Heart left ventricle (tissue), 16 donors: ENCODE data around the gene EIF2AK3. TPM values are rescaled to one million over a fixed set of nuclear protein-coding genes. Genes with fewer than 3 reads are reported as not detected.
A peak's percentile ranks its signal among the peaks of the same experiment; 100 is the strongest.

ENCODE experiments used
- ATAC-seq, 4 donors: fragments of 200-7000 bp; cut with Tn5 transposase; one replicate each; pipeline ENCODE4 v1.9.1; 2020 to 2022; ENCODE audit warnings: moderate library complexity in 4 of 4, mild to moderate bottlenecking in 3 of 4, moderate number of reproducible peaks in 1 of 4
- DNase-seq, 5 donors: peaks; one replicate each; pipeline ENCODE4 v3.0.0-alpha.2; 2020
- H3K27ac ChIP-seq, 12 donors: fragments of 200-600 bp; sonication (generic) in 4 of 12; one replicate each; pipeline versions ENCODE4 v1.5.0 to v1.8.0; 2016 to 2022; ENCODE audit warnings: mild to moderate bottlenecking in 2 of 12
- H3K27me3 ChIP-seq, 9 donors: fragments of 200-600 bp; sonication (generic) in 2 of 9; one replicate each; pipeline versions ENCODE4 v1.5.1 to v1.8.0; 2016 to 2022; ENCODE audit warnings: mild to moderate bottlenecking in 3 of 9
- H3K36me3 ChIP-seq, 9 donors: fragments of 200-600 bp; sonication (generic) in 2 of 9; one replicate each; pipeline versions ENCODE4 v1.5.0 to v1.8.0; 2018 to 2022; ENCODE audit warnings: mild to moderate bottlenecking in 2 of 9
- H3K4me1 ChIP-seq, 12 donors: fragments of 200-600 bp; sonication (generic) in 4 of 12; one replicate each; pipeline versions ENCODE4 v1.5.0 to v1.8.0; 2016 to 2022; ENCODE audit warnings: mild to moderate bottlenecking in 3 of 12
- H3K4me3 ChIP-seq, 12 donors: fragments of 200-600 bp; sonication (generic) in 4 of 12; one replicate each; pipeline versions ENCODE4 v1.5.0 to v1.8.0; 2017 to 2022; ENCODE audit warnings: mild to moderate bottlenecking in 9 of 12, moderate library complexity in 4 of 12
- H3K9me3 ChIP-seq, 12 donors: fragments of 200-600 bp; sonication (generic) in 4 of 12; one replicate each; pipeline versions ENCODE4 v1.5.0 to v1.8.0; 2016 to 2022; ENCODE audit warnings: mild to moderate bottlenecking in 1 of 12
- POLR2A ChIP-seq, 2 donors: fragments of 450-650 bp; IDR thresholded peaks; one replicate each; pipeline ENCODE4 v1.6.1; 2017; ENCODE audit warnings: antibody characterized with exemption in 2 of 2, mild to moderate bottlenecking in 2 of 2, moderate library complexity in 2 of 2
- WGBS, 4 donors: extraction: QIAGEN DNeasy Blood & Tissue Kit in 2 of 4; methylation state at CpG; one replicate each; pipeline versions ENCODE4 v1.1.5 to v1.1.7; 2013 to 2018; 5-methylcytosine and 5-hydroxymethylcytosine counted together
- intact Hi-C, 10 donors: fragments of 100-400 bp; cut with DNase I; formaldehyde crosslinking; loops; one replicate each; pipeline versions ENCODE4 v1.11.1 to v1.14.2; 2022
- polyA plus RNA-seq, 2 donors: library from polyadenylated mRNA; stranded (reverse); fragments of 200-250 nt; gene quantifications; one replicate each; pipeline ENCODE4 v1.2.3, GENCODE V29; 2013
- total RNA-seq, 9 donors: library from RNA; depleted of rRNA in 2 of 9; stranded (reverse); fragments of >200 nt in 2 of 9; fragmentation: NEBNext Ultra II Directional in 3 of 9; extraction: Animal tissue kit (Norgen Biotek cat#: 25700) in 3 of 9; gene quantifications; one replicate each; pipeline versions ENCODE4 v1.1.0 to v1.2.4, GENCODE V29; 2016 to 2023
- TF ChIP-seq, protein P1 (sequence below), 12 donors: fragments of 200-600 bp; sonication (generic) in 4 of 12; IDR thresholded peaks; one replicate each; pipeline versions ENCODE4 v1.5.0 to v1.8.0; 2018 to 2022; ENCODE audit warnings: antibody characterized with exemption in 12 of 12, mild to moderate bottlenecking in 5 of 12
- donor health status: ischemic (EF 13 %, LVEDD 7.1; RV severe dilation, severe dysfunction).
- donor health status: healthy with polysubstance abuse.
- donor health status: DM: no; HTN: yes; CAD: no.
- donor health status: DM: no; HTN: no; CAD: no.
- donor health status: ischemic (EF 25% LVEDD 6.9; RV normal size, moderate dysfunction).
- donor health status: ischemic (EF 25% LVEDD 5.7; RV mildly dilated, moderate dysfunction).
- donor health status: healthy.
- donor health status: DM: yes; HTN: yes; CAD: no.
- donor health status: ischemic (EF 35%, LVEDD 5.7; RV mildly dilated, moderate dysfunction).
- donor health status: nonischemic (EF 11% LVEDD 7.7; RV severe dilation, severe dysfunction).
- donor health status: DM: yes; HTN: yes; CAD: no.
- donor health status: PGD.
- donor health status: ischemic (EF 29% LVEDD 5.4; RV normal size, mild dysfunction).
- donor health status: nonischemic (EF 23%, LVEDD 6.1; RV moderate dilation, normal function).

The EIF2AK3 gene
- total and polyA plus RNA-seq, 11 donors = 2.7 to 29.9 (median 10.9) TPM

DNA sequence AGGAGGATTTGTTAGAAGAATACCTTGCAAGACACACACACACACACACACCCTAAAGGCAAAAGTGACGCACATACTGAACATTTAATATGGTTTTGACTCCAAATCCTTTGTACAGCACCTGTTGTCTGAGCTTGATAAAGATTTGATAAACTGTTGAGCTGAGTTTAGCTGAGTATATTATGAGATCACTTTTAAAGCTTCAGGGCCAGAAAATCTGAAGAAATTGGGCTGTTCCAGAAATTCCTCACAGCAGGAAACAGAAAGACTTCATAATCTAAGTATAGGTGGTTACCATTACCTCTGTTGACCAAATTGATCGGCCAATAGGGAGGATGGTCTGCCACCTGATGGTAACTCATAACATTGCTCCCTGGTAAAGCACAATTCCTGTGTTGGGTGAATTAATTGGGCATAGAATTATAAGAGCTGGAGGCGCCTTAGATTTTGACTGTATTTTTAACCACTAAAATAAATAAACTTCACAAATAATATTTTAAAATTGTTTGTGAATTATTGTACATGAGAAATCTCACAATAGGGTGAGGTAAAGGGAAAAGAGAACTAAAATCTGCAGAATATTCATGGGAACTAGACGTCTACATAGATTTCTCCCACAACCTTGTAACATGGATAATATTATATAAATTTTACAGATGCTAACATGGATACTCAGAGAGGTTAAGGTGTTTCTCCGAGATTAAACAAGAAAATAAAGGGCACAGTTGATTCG is 42.4 kb upstream of the EIF2AK3 start:
- no peaks in the 10 kb centered on the region for H3K27me3 ChIP-seq
- intact Hi-C loops = loop anchor here in 6 of 10 donors (1.0 to 10.0 kb wide), 6 partner anchors 37 to 475 kb away; partner anchors contain the start of gene EIF2AK3 (in 1 of the 6)
- H3K9me3 ChIP-seq = no peaks in the 10 kb centered on the region
- peaks cover 0 to 7% (median 0%) of the 10 kb centered on the region in 12 donors for H3K4me1 ChIP-seq
- no peak overlapping the region for H3K4me3 ChIP-seq
- H3K36me3 ChIP-seq = no peaks in the 10 kb centered on the region
- TF ChIP-seq, protein P1, sequence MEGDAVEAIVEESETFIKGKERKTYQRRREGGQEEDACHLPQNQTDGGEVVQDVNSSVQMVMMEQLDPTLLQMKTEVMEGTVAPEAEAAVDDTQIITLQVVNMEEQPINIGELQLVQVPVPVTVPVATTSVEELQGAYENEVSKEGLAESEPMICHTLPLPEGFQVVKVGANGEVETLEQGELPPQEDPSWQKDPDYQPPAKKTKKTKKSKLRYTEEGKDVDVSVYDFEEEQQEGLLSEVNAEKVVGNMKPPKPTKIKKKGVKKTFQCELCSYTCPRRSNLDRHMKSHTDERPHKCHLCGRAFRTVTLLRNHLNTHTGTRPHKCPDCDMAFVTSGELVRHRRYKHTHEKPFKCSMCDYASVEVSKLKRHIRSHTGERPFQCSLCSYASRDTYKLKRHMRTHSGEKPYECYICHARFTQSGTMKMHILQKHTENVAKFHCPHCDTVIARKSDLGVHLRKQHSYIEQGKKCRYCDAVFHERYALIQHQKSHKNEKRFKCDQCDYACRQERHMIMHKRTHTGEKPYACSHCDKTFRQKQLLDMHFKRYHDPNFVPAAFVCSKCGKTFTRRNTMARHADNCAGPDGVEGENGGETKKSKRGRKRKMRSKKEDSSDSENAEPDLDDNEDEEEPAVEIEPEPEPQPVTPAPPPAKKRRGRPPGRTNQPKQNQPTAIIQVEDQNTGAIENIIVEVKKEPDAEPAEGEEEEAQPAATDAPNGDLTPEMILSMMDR (IDR thresholded peaks at IDR 0.05) = peak; percentile 44 to 72 (median 60)
- no peak for TF ChIP-seq POLR2A (IDR thresholded peaks at IDR 0.05)
- DNase-seq (peak in 1 of 5 donors; percentile 18), ATAC-seq (peak in 3 of 4 donors; percentile 74)
- 64 to 70% (median 67%) methylated on average over 6 of the region's 6 CpGs for WGBS, 4 donors
- no peak overlapping the region for H3K27ac ChIP-seq

DNA sequence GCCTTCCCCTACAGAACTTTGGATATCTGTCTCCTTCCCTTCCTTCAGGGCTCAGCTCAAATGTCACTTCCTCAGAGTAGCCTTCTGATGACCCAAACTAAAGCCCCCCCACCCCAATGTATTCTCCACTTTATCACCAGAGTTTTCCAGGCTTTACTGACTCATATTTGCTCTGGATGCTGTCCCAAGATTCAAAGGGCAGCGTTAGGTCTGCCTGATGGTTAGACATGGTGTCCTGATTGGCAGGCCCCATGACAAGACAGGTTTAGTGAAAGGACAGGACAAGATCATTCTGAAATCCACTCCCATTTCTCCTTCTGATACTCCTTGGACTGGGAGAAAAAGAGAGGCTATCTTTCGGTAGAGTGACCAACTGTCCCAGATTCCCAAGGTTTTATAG is 41.6 kb upstream of the EIF2AK3 start:
- H3K36me3 ChIP-seq = no peaks in the 10 kb centered on the region
- no peaks in the 10 kb centered on the region for H3K27me3 ChIP-seq
- H3K4me3 ChIP-seq = no peak overlapping the region
- WGBS, 4 donors = 87 to 96% (median 88%) methylated on average over 2 of the region's 2 CpGs
- TF ChIP-seq POLR2A (IDR thresholded peaks at IDR 0.05) = no peak
- TF ChIP-seq, protein P1 (IDR thresholded peaks at IDR 0.05) = no peak
- ATAC-seq = no peak
- no peaks in the 10 kb centered on the region for H3K9me3 ChIP-seq
- intact Hi-C loops = loop anchor here in 3 of 10 donors (1.0 to 5.0 kb wide), 3 partner anchors 37 to 78 kb away; no protein-coding TSS in a partner anchor
- no peak for DNase-seq
- no peak overlapping the region for H3K27ac ChIP-seq
- H3K4me1 ChIP-seq = peaks cover 0 to 7% (median 0%) of the 10 kb centered on the region in 12 donors

DNA sequence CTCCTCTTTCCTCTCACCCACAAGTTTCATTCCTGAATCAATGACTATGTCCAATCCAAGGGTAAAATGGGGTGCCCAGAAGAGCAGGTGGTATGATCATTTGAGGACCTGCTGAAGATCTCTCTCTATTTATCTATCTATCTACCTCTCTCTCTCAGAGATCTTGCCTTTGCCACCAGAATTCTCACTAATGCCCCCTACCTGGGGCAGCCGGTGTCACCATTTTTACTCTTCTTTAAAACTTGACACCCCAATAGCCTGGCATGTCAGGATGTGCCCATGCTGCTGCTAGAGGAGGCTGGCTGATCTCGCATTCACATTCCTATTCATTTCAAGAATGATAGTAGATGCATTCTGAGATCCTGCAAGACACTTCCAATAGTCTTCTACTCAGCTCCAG is 40.0 kb upstream of the EIF2AK3 start:
- no peaks in the 10 kb centered on the region for H3K36me3 ChIP-seq
- no peak overlapping the region for H3K27ac ChIP-seq
- intact Hi-C loops = loop anchor here in 2 of 10 donors (5.0 kb wide), 1 partner anchor 35 kb away; no protein-coding TSS in a partner anchor
- DNase-seq = no peak
- no peaks in the 10 kb centered on the region for H3K9me3 ChIP-seq
- no peak for TF ChIP-seq POLR2A (IDR thresholded peaks at IDR 0.05)
- TF ChIP-seq, protein P1 (IDR thresholded peaks at IDR 0.05) = no peak
- whole genome bisulfite sequencing, 4 donors = 89 to 98% (median 92%) methylated on average over 2 of the region's 2 CpGs
- H3K27me3 ChIP-seq = no peaks in the 10 kb centered on the region
- no peak for ATAC-seq
- H3K4me1 ChIP-seq = peaks cover 0 to 7% (median 0%) of the 10 kb centered on the region in 12 donors
- no peak overlapping the region for H3K4me3 ChIP-seq

DNA sequence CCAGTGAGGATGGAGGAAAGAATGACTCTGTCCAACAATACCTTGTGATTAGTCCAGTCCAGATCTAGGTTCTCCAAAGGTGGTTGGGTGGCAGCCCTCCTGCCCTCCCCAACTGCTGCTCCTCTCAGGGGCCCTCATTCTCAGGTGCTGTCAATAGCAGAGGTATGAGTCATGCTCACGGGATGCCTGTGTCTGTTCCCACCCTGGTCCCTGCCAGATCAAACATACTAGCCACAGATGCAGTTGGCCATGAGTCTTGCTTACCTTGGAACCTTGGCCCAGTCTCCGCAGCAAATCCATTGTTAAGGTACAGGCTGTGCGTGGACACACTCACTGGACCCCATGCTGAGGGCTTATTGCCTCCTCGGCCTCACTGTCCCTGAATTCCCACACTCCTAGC is 39.3 kb upstream of the EIF2AK3 start:
- H3K27me3 ChIP-seq = no peaks in the 10 kb centered on the region
- peaks cover 0 to 7% (median 0%) of the 10 kb centered on the region in 12 donors for H3K4me1 ChIP-seq
- TF ChIP-seq POLR2A (IDR thresholded peaks at IDR 0.05) = no peak
- TF ChIP-seq, protein P1 (IDR thresholded peaks at IDR 0.05) = no peak
- intact Hi-C loops = loop anchor here in 2 of 10 donors (5.0 kb wide), 1 partner anchor 34 kb away; no protein-coding TSS in a partner anchor
- no peak overlapping the region for H3K4me3 ChIP-seq
- WGBS, 4 donors = 86 to 98% (median 93%) methylated on average over 3 to 4 of the region's 4 CpGs
- H3K9me3 ChIP-seq = no peaks in the 10 kb centered on the region
- peak in 1 of 4 donors; percentile 23 for ATAC-seq
- no peaks in the 10 kb centered on the region for H3K36me3 ChIP-seq
- no peak for DNase-seq
- no peak overlapping the region for H3K27ac ChIP-seq
